GM18505 (cell line): ENCODE data around the gene IFT22.
"Not testable (repeated sequence)": the region's sequence is repeated elsewhere in the genome, so short reads cannot be mapped to it uniquely, and the experiment has no call there.

Experiments used
- ATAC-seq: cut with Tn5 transposase; IDR thresholded peaks from one replicate; pipeline ENCODE4 v1.9.1; 2021; ENCODE audit not compliant: unreplicated experiment
- POLR2A ChIP-seq: IDR thresholded peaks from 4 replicates; pipeline ENCODE4 v1.6.1; 2011; ENCODE audit warnings: borderline replicate concordance; ENCODE audit not compliant: insufficient read depth, insufficient read length; ENCODE audit errors: extremely low read depth

Gene IFT22

DNA sequence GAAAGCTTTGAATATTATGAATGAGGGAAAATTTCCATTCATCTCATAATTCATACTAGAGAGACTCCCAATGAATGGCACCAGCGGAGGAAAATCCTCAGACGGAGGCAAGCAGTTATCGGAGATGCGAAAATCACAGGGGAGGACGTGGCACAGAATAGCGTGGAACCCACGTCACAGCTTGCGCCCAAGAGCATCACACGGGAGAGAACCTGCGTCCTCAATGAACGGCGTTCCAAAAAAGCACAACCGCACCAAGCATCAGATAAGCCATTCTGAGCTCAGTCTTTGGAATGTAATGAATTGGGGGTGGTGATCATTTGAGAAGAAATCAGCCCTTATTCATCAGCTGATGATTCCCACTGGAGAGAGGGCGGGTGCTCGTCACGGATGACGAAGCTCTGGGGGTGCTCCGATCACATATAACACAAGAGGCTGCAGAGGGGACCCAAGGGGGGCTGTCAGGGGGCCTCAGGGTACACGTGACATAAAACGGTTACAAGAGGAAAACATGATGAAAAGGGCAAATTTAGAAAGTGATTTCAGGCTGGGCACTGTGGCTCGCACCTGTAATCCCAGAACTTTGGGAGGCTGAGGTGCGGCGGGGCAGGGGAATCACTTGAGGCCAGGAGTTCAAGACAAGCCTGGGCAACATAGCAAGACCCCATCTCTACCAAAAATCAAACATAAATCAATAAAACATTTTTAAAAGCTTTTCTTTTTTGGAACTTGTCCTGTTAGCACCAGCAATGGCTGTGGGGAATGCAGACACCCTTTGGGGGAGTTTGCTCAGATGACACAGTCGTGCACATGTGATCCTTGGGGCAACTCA, 42.9 kb downstream of the IFT22 start:
- ATAC-seq, result no peak
- no peak for TF ChIP-seq POLR2A

GRCh38 chr7:101277155-101277554, 44.5 kb downstream of the IFT22 start:
- no peak for TF ChIP-seq POLR2A
- ATAC-seq, result no peak

GRCh38 chr7:101273206-101273605, 48.4 kb downstream of the IFT22 start:
- ATAC-seq, result no peak
- TF ChIP-seq POLR2A, result no peak

- no peak for TF ChIP-seq POLR2A
These were observed 50.6 kb downstream of the IFT22 start for GRCh38 chr7:101271021-101271420.

DNA sequence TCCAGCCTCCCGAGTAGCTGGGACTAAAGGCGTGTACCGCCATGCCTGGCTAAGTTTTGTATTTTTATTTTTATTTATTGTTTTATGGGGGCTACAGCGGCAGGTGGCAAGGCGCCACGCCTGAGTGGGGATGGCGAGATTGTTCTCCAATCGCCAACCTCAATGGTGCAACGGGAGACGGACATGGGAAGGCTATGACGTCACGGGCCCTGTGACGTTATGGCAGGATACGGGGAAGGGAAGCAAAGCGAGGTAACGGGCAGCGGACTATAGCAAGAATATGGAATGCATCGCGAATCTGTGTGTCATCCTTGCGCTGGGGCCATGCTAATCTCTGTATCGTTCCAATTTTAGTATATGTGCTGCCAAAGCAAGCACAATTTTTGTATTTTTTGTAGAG, 51.9 kb downstream of the IFT22 start:
- TF ChIP-seq POLR2A, result no peak
- no peak for ATAC-seq

More at GRCh38 chr7:101271021-101271420, 50.6 kb downstream of the IFT22 start:
- ATAC-seq, result no peak

GRCh38 chr7:101265622-101266516, 55.7 kb downstream of the IFT22 start:
- no peak for TF ChIP-seq POLR2A
- no peak for ATAC-seq

- not testable (repeated sequence) for ATAC-seq
These were observed 57.4 kb downstream of the IFT22 start for GRCh38 chr7:101264102-101264706.
